GM23338 (cell line): ENCODE measurements around the gene ATR.

ENCODE experiments used
- CREB1 ChIP-seq: fragments of 250-450 bp; sonication (Bioruptor Pico); IDR thresholded peaks from 2 replicates; pipeline ENCODE4 v1.5.0; 2020; ENCODE audit warnings: low read depth, mild to moderate bottlenecking, moderate library complexity
- EZH2 ChIP-seq: fragments of 200-600 bp; sonication (generic); IDR thresholded peaks from one replicate; pipeline ENCODE4 v1.8.0; 2017; ENCODE audit warnings: antibody characterized with exemption, mild to moderate bottlenecking, low read depth; ENCODE audit not compliant: unreplicated experiment
- EZH2phosphoT487 ChIP-seq: fragments of 200-600 bp; sonication (generic); IDR thresholded peaks from one replicate; pipeline ENCODE4 v1.8.1; 2018; ENCODE audit warnings: antibody characterized with exemption; ENCODE audit not compliant: unreplicated experiment
- JUNB ChIP-seq: IDR thresholded peaks from one replicate; pipeline ENCODE4 v1.6.1; 2016; ENCODE audit warnings: antibody characterized with exemption; ENCODE audit not compliant: unreplicated experiment
- NANOG ChIP-seq: IDR thresholded peaks from 2 replicates; pipeline ENCODE4 v1.6.1; 2016; ENCODE audit warnings: antibody characterized with exemption, borderline replicate concordance
- POLR2AphosphoS5 ChIP-seq: IDR thresholded peaks from 2 replicates; pipeline ENCODE4 v1.6.1; 2016; ENCODE audit warnings: antibody characterized with exemption, low read depth
- STAT1 ChIP-seq: IDR thresholded peaks from one replicate; pipeline ENCODE4 v1.6.1; 2016; ENCODE audit warnings: antibody characterized with exemption; ENCODE audit not compliant: unreplicated experiment
- ZNF114 ChIP-seq: fragments of 250-450 bp; sonication (Bioruptor Pico); IDR thresholded peaks from 2 replicates; pipeline ENCODE4 v1.5.0; 2020; ENCODE audit warnings: mild to moderate bottlenecking, moderate library complexity
- ZNF331 ChIP-seq: fragments of 250-450 bp; sonication (Bioruptor Pico); IDR thresholded peaks from 2 replicates; pipeline ENCODE4 v1.5.0; 2020; ENCODE audit warnings: low read depth, mild to moderate bottlenecking, moderate library complexity
- TF ChIP-seq, protein P1 (sequence below), 2 experiments: fragments of 200-600 bp in 1 of 2; sonication (generic) in 1 of 2; conservative IDR thresholded peaks; 2 replicates each; pipeline versions ENCODE4 v1.5.1 to v1.6.1; 2016 to 2017; ENCODE audit warnings: antibody characterized with exemption in 2 of 2, low read depth in 2 of 2, mild to moderate bottlenecking in 2 of 2, moderate library complexity in 1 of 2
- TF ChIP-seq, protein P2 (sequence below): IDR thresholded peaks from one replicate; pipeline ENCODE4 v1.6.1; 2018; ENCODE audit warnings: antibody characterized with exemption; ENCODE audit not compliant: unreplicated experiment
- TF ChIP-seq, protein P3 (sequence below): IDR thresholded peaks from 2 replicates; pipeline ENCODE4 v1.6.1; 2016; ENCODE audit warnings: antibody characterized with exemption
- TF ChIP-seq, protein P4 (sequence below): fragments of 250-450 bp; sonication (Bioruptor Pico); IDR thresholded peaks from 2 replicates; pipeline ENCODE4 v1.5.0; 2020; ENCODE audit warnings: mild to moderate bottlenecking, moderate library complexity

DNA sequence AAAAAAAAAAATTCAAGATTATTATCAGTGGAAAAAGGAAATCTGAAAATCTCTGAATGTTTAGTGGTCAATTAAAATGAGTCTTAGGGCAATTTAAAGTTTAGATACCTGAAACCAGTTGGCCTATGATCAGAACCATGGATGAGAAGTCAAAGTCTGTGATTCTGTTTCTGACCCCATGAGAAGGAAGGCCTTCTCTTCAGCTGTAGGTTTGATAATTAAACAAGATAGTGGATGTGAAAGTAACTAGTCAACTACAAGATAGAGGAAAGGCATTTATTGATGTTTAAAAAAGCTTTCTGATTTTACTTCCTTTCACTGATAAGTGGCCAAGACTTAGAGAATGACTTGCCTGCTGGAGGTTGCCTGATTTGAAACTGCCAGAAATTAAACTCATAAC is 26.4 kb upstream of the ATR start:
- TF ChIP-seq, protein P1, sequence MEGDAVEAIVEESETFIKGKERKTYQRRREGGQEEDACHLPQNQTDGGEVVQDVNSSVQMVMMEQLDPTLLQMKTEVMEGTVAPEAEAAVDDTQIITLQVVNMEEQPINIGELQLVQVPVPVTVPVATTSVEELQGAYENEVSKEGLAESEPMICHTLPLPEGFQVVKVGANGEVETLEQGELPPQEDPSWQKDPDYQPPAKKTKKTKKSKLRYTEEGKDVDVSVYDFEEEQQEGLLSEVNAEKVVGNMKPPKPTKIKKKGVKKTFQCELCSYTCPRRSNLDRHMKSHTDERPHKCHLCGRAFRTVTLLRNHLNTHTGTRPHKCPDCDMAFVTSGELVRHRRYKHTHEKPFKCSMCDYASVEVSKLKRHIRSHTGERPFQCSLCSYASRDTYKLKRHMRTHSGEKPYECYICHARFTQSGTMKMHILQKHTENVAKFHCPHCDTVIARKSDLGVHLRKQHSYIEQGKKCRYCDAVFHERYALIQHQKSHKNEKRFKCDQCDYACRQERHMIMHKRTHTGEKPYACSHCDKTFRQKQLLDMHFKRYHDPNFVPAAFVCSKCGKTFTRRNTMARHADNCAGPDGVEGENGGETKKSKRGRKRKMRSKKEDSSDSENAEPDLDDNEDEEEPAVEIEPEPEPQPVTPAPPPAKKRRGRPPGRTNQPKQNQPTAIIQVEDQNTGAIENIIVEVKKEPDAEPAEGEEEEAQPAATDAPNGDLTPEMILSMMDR (conservative IDR thresholded peaks at IDR 0.05; ENCODE audit: low read depth in 2 of 2): no peak
- no peak for TF ChIP-seq POLR2AphosphoS5
- TF ChIP-seq, protein P2, sequence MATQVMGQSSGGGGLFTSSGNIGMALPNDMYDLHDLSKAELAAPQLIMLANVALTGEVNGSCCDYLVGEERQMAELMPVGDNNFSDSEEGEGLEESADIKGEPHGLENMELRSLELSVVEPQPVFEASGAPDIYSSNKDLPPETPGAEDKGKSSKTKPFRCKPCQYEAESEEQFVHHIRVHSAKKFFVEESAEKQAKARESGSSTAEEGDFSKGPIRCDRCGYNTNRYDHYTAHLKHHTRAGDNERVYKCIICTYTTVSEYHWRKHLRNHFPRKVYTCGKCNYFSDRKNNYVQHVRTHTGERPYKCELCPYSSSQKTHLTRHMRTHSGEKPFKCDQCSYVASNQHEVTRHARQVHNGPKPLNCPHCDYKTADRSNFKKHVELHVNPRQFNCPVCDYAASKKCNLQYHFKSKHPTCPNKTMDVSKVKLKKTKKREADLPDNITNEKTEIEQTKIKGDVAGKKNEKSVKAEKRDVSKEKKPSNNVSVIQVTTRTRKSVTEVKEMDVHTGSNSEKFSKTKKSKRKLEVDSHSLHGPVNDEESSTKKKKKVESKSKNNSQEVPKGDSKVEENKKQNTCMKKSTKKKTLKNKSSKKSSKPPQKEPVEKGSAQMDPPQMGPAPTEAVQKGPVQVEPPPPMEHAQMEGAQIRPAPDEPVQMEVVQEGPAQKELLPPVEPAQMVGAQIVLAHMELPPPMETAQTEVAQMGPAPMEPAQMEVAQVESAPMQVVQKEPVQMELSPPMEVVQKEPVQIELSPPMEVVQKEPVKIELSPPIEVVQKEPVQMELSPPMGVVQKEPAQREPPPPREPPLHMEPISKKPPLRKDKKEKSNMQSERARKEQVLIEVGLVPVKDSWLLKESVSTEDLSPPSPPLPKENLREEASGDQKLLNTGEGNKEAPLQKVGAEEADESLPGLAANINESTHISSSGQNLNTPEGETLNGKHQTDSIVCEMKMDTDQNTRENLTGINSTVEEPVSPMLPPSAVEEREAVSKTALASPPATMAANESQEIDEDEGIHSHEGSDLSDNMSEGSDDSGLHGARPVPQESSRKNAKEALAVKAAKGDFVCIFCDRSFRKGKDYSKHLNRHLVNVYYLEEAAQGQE: no peak
- TF ChIP-seq EZH2phosphoT487: no peak
- TF ChIP-seq CREB1: no peak
- no peak for TF ChIP-seq EZH2
- TF ChIP-seq, protein P3, sequence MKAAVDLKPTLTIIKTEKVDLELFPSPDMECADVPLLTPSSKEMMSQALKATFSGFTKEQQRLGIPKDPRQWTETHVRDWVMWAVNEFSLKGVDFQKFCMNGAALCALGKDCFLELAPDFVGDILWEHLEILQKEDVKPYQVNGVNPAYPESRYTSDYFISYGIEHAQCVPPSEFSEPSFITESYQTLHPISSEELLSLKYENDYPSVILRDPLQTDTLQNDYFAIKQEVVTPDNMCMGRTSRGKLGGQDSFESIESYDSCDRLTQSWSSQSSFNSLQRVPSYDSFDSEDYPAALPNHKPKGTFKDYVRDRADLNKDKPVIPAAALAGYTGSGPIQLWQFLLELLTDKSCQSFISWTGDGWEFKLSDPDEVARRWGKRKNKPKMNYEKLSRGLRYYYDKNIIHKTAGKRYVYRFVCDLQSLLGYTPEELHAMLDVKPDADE: no peak
- no peak for TF ChIP-seq NANOG
- TF ChIP-seq ZNF331 (CRISPR knock-in tag): no peak
- TF ChIP-seq, protein P4, sequence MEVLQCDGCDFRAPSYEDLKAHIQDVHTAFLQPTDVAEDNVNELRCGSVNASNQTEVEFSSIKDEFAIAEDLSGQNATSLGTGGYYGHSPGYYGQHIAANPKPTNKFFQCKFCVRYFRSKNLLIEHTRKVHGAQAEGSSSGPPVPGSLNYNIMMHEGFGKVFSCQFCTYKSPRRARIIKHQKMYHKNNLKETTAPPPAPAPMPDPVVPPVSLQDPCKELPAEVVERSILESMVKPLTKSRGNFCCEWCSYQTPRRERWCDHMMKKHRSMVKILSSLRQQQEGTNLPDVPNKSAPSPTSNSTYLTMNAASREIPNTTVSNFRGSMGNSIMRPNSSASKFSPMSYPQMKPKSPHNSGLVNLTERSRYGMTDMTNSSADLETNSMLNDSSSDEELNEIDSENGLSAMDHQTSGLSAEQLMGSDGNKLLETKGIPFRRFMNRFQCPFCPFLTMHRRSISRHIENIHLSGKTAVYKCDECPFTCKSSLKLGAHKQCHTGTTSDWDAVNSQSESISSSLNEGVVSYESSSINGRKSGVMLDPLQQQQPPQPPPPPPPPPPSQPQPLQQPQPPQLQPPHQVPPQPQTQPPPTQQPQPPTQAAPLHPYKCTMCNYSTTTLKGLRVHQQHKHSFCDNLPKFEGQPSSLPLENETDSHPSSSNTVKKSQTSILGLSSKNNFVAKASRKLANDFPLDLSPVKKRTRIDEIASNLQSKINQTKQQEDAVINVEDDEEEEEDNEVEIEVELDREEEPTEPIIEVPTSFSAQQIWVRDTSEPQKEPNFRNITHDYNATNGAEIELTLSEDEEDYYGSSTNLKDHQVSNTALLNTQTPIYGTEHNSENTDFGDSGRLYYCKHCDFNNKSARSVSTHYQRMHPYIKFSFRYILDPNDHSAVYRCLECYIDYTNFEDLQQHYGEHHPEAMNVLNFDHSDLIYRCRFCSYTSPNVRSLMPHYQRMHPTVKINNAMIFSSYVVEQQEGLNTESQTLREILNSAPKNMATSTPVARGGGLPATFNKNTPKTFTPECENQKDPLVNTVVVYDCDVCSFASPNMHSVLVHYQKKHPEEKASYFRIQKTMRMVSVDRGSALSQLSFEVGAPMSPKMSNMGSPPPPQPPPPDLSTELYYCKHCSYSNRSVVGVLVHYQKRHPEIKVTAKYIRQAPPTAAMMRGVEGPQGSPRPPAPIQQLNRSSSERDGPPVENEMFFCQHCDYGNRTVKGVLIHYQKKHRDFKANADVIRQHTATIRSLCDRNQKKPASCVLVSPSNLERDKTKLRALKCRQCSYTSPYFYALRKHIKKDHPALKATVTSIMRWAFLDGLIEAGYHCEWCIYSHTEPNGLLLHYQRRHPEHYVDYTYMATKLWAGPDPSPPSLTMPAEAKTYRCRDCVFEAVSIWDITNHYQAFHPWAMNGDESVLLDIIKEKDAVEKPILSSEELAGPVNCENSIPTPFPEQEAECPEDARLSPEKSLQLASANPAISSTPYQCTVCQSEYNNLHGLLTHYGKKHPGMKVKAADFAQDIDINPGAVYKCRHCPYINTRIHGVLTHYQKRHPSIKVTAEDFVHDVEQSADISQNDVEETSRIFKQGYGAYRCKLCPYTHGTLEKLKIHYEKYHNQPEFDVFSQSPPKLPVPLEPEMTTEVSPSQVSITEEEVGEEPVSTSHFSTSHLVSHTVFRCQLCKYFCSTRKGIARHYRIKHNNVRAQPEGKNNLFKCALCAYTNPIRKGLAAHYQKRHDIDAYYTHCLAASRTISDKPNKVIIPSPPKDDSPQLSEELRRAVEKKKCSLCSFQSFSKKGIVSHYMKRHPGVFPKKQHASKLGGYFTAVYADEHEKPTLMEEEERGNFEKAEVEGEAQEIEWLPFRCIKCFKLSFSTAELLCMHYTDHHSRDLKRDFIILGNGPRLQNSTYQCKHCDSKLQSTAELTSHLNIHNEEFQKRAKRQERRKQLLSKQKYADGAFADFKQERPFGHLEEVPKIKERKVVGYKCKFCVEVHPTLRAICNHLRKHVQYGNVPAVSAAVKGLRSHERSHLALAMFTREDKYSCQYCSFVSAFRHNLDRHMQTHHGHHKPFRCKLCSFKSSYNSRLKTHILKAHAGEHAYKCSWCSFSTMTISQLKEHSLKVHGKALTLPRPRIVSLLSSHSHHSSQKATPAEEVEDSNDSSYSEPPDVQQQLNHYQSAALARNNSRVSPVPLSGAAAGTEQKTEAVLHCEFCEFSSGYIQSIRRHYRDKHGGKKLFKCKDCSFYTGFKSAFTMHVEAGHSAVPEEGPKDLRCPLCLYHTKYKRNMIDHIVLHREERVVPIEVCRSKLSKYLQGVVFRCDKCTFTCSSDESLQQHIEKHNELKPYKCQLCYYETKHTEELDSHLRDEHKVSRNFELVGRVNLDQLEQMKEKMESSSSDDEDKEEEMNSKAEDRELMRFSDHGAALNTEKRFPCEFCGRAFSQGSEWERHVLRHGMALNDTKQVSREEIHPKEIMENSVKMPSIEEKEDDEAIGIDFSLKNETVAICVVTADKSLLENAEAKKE (CRISPR knock-in tag): no peak
- TF ChIP-seq JUNB: no peak
- no peak for TF ChIP-seq STAT1
- no peak for TF ChIP-seq ZNF114 (CRISPR knock-in tag)
